HG03378 (cell line): Measurements from ENCODE around the gene FXYD3.

Experiments used
- ATAC-seq: cut with Tn5 transposase; IDR thresholded peaks from one replicate; pipeline ENCODE4 v1.9.1; 2021; ENCODE audit warnings: mild to moderate bottlenecking, moderate library complexity; ENCODE audit not compliant: unreplicated experiment

The FXYD3 gene

GRCh38 chr19:35157431-35157830 lies 41.8 kb downstream of the FXYD3 start:
- no peak for ATAC-seq

DNA sequence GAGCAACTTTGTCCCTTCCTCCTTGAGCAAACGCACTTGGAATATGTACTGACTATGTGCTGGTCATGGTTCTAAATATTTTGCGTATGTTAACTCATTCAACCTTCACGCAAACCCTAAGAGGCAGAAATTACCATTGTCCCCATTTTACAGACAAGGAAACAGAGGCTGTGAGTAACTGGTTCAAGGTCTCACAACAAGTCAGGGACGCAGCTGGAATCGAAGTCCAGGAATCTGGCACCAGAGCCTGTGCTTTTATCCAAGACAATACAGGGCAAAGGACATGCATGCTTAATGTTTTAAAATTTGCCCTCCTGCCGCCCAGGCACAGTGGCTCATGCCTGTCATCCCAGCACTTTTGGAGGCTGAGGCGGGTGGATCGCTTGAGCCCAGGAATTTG lies 44.0 kb downstream of the FXYD3 start:
- no peak for ATAC-seq

DNA sequence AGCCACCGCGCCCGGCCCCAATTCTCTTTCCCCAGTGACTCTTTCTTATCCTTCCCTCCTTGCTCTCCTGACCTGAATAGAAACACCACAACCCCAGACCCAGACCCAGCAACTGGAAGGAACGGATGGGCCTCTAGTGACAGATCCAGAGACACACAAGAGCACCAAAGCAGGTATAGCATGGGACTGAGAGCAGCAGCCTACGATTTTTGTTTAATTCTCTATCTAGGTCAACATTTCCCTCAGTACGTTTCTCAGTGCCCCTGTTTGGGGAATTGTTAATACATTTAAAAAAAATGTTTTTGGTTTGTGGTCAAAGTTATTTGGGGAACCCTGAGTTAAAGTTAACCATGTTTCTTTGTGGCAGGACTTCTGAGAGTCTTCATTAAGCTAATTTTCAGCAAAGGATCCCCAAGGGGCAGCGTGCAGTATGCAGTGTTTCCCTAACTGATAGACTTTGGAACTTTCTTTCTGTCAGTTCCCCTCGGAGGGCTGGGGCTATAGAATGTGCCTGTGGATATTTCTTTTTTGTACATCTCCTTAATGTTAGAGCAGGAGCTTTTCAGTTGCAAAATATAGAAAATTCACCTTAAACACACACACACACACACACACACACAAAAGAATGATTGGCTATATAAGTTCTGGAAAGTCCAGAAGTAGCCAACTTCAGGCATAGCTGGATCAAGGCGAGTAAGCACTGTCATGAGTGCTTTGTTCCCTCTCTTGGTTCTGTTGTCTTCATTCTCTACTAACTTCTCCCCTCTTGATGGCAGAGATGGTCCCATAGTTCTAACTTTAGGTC lies 45.2 kb downstream of the FXYD3 start:
- ATAC-seq, result no peak

GRCh38 chr19:35161434-35161743 lies 45.8 kb downstream of the FXYD3 start:
- no peak for ATAC-seq

- no peak for ATAC-seq
Observed at GRCh38 chr19:35162471-35163326, 47.1 kb downstream of the FXYD3 start.

GRCh38 chr19:35164418-35164817 lies 48.8 kb downstream of the FXYD3 start:
- no peak for ATAC-seq

- ATAC-seq, result no peak
Observed at GRCh38 chr19:35165200-35166058, 49.8 kb downstream of the FXYD3 start.

DNA sequence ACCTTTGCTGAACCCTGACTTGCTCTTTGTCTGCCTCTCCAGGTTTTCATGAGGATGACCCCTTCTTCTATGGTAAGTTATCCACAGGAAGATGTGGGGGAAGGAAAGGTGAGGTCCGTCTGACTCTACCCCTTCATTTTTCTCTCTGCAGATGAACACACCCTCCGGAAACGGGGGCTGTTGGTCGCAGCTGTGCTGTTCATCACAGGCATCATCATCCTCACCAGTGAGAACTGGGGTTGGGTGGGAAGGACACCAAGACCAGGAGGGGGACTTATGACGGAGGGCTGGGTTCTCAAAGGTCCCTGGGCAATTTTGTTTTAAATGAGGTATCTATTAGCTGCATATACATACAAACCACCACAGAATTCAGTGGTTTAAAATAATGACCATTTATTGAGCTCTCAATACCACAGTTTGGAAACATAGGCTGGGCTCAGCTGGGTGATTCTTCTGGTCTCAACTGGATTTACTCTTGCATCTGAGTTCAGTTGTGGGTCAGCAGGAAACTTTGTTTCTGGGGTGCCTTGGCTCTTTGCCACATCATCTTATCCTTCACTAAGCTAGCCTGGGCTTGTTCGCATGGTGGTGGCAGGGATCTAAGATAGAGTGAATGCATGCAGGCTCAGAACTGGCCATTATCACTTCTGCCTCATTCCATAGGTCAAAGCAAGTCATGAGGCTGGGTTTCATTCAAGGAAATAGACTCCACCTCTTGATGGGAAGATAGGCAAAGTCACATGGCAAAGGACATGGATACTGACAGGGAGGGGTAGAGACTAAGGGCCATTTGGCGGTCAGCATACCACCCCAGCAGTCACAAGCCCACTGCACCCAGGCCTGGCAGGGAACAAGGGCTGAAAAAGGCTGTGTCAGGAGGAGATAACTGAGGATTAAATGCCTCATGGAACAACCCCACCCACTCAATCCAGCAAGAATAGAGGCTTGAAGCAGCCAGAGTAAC lies 50.8 kb downstream of the FXYD3 start:
- ATAC-seq, result no peak

- no peak for ATAC-seq
Observed at GRCh38 chr19:35167251-35168119, 51.9 kb downstream of the FXYD3 start.

DNA sequence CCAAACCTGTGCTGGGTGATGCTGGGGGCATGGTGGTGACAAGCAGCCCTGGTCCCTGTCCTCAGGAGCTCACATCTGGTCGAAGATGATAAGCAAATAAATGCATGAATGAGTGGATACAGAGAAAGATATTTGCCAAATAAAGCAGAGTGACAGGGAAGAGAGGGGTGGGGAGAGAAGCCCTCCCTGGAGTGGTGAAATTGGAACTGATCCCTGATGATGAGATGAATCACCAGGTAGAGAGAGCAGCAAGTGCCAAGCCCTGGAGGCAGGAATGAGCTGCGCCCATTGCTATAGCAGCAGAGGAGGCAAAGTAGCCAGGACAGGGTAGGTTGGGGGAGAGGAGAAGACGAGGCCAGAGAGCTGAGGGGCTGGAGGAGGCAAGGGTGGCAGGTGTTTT lies 52.6 kb downstream of the FXYD3 start:
- no peak for ATAC-seq

DNA sequence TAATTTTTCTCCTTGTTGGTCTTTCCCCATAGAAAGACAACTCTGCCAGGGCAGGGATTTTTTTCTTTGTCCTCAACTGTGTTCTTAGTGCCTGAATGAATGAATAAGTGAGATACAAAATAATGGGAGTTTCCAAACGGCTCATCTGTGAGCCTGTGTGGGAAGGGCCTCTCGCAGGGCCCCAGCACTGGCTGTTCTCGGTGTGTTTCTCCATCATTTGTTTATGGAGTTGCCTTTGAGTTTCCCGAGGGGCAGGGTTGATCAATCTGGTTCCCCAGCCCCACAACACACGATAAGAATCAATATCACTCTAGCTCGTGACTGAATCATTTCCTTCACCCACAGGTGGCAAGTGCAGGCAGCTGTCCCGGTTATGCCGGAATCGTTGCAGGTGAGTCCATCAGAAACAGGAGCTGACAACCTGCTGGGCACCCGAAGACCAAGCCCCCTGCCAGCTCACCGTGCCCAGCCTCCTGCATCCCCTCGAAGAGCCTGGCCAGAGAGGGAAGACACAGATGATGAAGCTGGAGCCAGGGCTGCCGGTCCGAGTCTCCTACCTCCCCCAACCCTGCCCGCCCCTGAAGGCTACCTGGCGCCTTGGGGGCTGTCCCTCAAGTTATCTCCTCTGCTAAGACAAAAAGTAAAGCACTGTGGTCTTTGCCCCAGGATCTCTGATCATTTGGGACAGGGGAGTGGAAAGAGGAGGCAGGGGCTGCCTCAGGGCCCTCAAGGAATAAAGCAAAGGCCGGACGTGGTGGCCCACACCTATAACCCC lies 53.8 kb downstream of the FXYD3 start:
- ATAC-seq, result no peak

DNA sequence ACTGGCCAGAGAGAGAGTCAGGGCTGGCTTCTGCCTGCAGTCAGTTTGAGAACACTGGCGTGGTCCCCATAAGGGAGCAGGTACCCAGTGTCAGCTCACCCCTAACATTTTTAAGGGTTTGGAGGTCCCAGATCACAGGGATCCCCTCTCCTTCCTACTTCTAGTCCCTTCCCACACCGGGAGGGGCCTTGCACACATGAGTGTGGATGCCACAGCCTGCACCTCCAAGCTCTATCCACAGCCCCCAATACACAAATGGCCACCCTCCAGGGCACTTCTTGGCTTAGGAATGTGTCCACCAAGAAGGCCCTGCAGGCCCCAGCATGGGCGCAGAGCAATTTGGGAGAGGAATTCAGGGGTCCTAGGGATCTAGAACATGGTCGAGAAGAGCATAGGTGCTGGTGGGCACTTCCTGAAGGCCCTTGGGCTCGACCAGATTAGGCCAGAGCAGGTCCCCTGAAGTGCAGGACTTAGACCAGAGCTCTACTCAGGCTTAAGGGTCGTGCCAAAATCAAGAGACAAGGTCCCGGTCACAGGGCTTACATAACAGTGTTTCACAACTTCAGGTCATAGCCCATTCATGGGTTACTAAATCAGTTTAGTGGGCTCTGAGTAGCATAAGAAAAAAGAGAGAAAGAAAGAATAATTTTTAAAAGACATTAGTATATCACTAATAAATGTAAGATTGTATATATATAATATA lies 54.9 kb downstream of the FXYD3 start:
- ATAC-seq, result no peak

- no peak for ATAC-seq
Observed at GRCh38 chr19:35171730-35172129, 56.1 kb downstream of the FXYD3 start.
